ENCODE results near the gene DOCK4.

- no peak for TF ChIP-seq CTCF (IDR thresholded peaks at IDR 0.05; ENCODE audit: insufficient read depth, low read depth, low read length)
- no peak for TF ChIP-seq EZH2 (IDR thresholded peaks at IDR 0.05; ENCODE audit: insufficient read depth, low read length)
Measured at GRCh38 chr7:112005205-112005775, 200.9 kb downstream of the DOCK4 start.
